IMR-90 (cell line): Measurements from ENCODE around the gene AVPR1A. TPM values are rescaled to one million over a fixed set of nuclear protein-coding genes. Genes with fewer than 3 reads are reported as not detected.

Experiments used
- ATAC-seq: fragments of 200-7000 bp; cut with Tn5 transposase; 2 replicates; pipeline ENCODE4 v1.9.1; 2020; ENCODE audit warnings: low read depth, mild to moderate bottlenecking, moderate library complexity
- BruUV-seq: library from RNA; stranded (reverse); fragments of 400-500 nt; replicated peaks from 2 replicates; lab custom pipeline; 2021; lab: Mats Ljungman, UMichigan
- CTCF ChIA-PET: fragments of 300-600 bp; formaldehyde crosslinking; extraction: SDS; loops from one replicate; lab custom pipeline; 2021; ENCODE audit warnings: antibody characterized with exemption; lab: Yijun Ruan, JAX
- POLR2A ChIA-PET: fragments of 300-600 bp; sonication (Branson Sonifier 250); formaldehyde crosslinking; loops from one replicate; lab custom pipeline; 2022; ENCODE audit warnings: antibody characterized with exemption; ENCODE audit not compliant: unreplicated experiment; lab: Charles Lee
- DNase-seq: peaks from one replicate; pipeline ENCODE4 v3.0.0; 2013
- H2AFZ ChIP-seq: replicated peaks from 2 replicates; pipeline ENCODE3; 2013; ENCODE audit warnings: low read length, mild to moderate bottlenecking; ENCODE audit not compliant: poor library complexity
- H2AK5ac ChIP-seq: 2 replicates; pipeline ENCODE4 v1.6.1; 2013; ENCODE audit warnings: low read depth, low read length, inconsistent platforms
- H2AK9ac ChIP-seq: replicated peaks from 2 replicates; pipeline ENCODE3; 2013; ENCODE audit warnings: mild to moderate bottlenecking, low read depth, low read length, moderate library complexity; ENCODE audit not compliant: poor library complexity
- H2BK120ac ChIP-seq: 2 replicates; pipeline ENCODE4 v1.6.1; 2013; ENCODE audit warnings: low read depth, low read length, inconsistent platforms
- H2BK15ac ChIP-seq: 3 replicates; pipeline ENCODE4 v1.6.1; 2013; ENCODE audit warnings: low read depth, low read length, inconsistent platforms
- H2BK20ac ChIP-seq: 2 replicates; pipeline ENCODE4 v1.6.1; 2013; ENCODE audit warnings: low read depth, mild to moderate bottlenecking, inconsistent platforms, low read length, moderate library complexity
- H2BK5ac ChIP-seq: 2 replicates; pipeline ENCODE4 v1.6.1; 2013; ENCODE audit warnings: mild to moderate bottlenecking, low read depth, low read length, inconsistent platforms; ENCODE audit not compliant: poor library complexity, severe bottlenecking
- H3K14ac ChIP-seq: replicated peaks from 2 replicates; pipeline ENCODE4 v1.6.1; 2013; ENCODE audit warnings: low read depth, low read length, inconsistent platforms
- H3K18ac ChIP-seq: 2 replicates; pipeline ENCODE4 v1.6.1; 2013; ENCODE audit warnings: low read depth, low read length, control low read depth
- H3K23ac ChIP-seq: 2 replicates; pipeline ENCODE4 v1.6.1; 2013; ENCODE audit warnings: low read depth, low read length, inconsistent platforms
- H3K27ac ChIP-seq: 2 replicates; pipeline ENCODE4 v1.5.1; 2013; ENCODE audit warnings: mild to moderate bottlenecking, control low read depth, low read length; ENCODE audit not compliant: insufficient read depth
- H3K27me3 ChIP-seq: 2 replicates; pipeline ENCODE4 v1.6.1; 2013; ENCODE audit warnings: low read length; ENCODE audit not compliant: control insufficient read depth, insufficient read depth
- H3K36me3 ChIP-seq: 2 replicates; pipeline ENCODE4 v1.6.1; 2013; ENCODE audit warnings: low read length, mixed read lengths; ENCODE audit not compliant: control insufficient read depth, insufficient read depth
- H3K4ac ChIP-seq: 2 replicates; pipeline ENCODE4 v1.6.1; 2013; ENCODE audit warnings: low read depth, low read length, inconsistent platforms
- H3K4me1 ChIP-seq: 2 replicates; pipeline ENCODE4 v1.6.1; 2013; ENCODE audit warnings: low read length, mixed read lengths; ENCODE audit not compliant: control insufficient read depth, insufficient read depth
- H3K4me2 ChIP-seq: 2 replicates; pipeline ENCODE4 v1.6.1; 2013; ENCODE audit warnings: low read depth, mild to moderate bottlenecking, control low read depth, low read length, moderate library complexity
- H3K4me3 ChIP-seq: 2 replicates; pipeline ENCODE4 v1.5.1; 2013; ENCODE audit warnings: low read depth, mild to moderate bottlenecking, control low read depth, low read length, moderate library complexity; ENCODE audit not compliant: insufficient read depth
- H3K56ac ChIP-seq: 2 replicates; pipeline ENCODE4 v1.6.1; 2013; ENCODE audit warnings: low read length, inconsistent platforms; ENCODE audit not compliant: insufficient read depth; ENCODE audit errors: extremely low read depth
- H3K79me1 ChIP-seq, 2 experiments: 2 replicates each; pipeline ENCODE4 v1.6.1; 2013; ENCODE audit warnings: low read length in 2 of 2, inconsistent platforms in 1 of 2, low read depth in 1 of 2
- H3K9ac ChIP-seq: 2 replicates; pipeline ENCODE4 v1.6.1; 2013; ENCODE audit warnings: low read depth, low read length, control low read depth
- H3K9me1 ChIP-seq: 2 replicates; pipeline ENCODE4 v1.6.1; 2013; ENCODE audit warnings: low read length, inconsistent platforms; ENCODE audit not compliant: insufficient read depth
- H3K9me3 ChIP-seq: 2 replicates; pipeline ENCODE4 v1.6.1; 2013; ENCODE audit warnings: low read length; ENCODE audit not compliant: control insufficient read depth, insufficient read depth
- H4K20me1 ChIP-seq: 2 replicates; pipeline ENCODE4 v1.6.1; 2013; ENCODE audit warnings: low read length, inconsistent platforms; ENCODE audit not compliant: insufficient read depth
- H4K5ac ChIP-seq: 2 replicates; pipeline ENCODE4 v1.6.1; 2013; ENCODE audit warnings: mild to moderate bottlenecking, low read depth, low read length, control low read depth
- H4K8ac ChIP-seq, 2 experiments: 2 replicates each; pipeline ENCODE4 v1.6.1; 2013; ENCODE audit warnings: low read depth in 2 of 2, low read length in 2 of 2, control low read depth in 1 of 2, inconsistent platforms in 1 of 2
- H4K91ac ChIP-seq: 2 replicates; pipeline ENCODE4 v1.6.1; 2013; ENCODE audit warnings: low read depth, low read length, inconsistent platforms; ENCODE audit not compliant: insufficient read depth
- CEBPB ChIP-seq: IDR thresholded peaks from 2 replicates; pipeline ENCODE4 v1.6.1; 2012; ENCODE audit warnings: low read depth, low read length, improper control_type of control experiment
- FOS ChIP-seq: fragments of 150-350 bp; IDR thresholded peaks from 2 replicates; pipeline ENCODE4 v1.6.1; 2016; ENCODE audit warnings: low read depth, low read length
- MAFK ChIP-seq: IDR thresholded peaks from 2 replicates; pipeline ENCODE4 v1.6.1; 2012; ENCODE audit warnings: low read depth, low read length, improper control_type of control experiment
- MAZ ChIP-seq: IDR thresholded peaks from 2 replicates; pipeline ENCODE4 v1.6.1; 2012; ENCODE audit warnings: low read depth, mild to moderate bottlenecking, low read length, improper control_type of control experiment, moderate library complexity, borderline replicate concordance
- NFE2L2 ChIP-seq: fragments of 150-350 bp; IDR thresholded peaks from 2 replicates; pipeline ENCODE4 v1.6.1; 2016; ENCODE audit warnings: low read depth, mild to moderate bottlenecking, low read length
- POLR2A ChIP-seq: IDR thresholded peaks from 2 replicates; pipeline ENCODE4 v1.6.1; 2012; ENCODE audit warnings: mild to moderate bottlenecking, low read depth, low read length
- RAD21 ChIP-seq: IDR thresholded peaks from 2 replicates; pipeline ENCODE4 v1.6.1; 2012; ENCODE audit warnings: low read length, improper control_type of control experiment
- RFX5 ChIP-seq: IDR thresholded peaks from 2 replicates; pipeline ENCODE4 v1.8.0; 2012; ENCODE audit warnings: low read depth, mild to moderate bottlenecking, low read length, moderate library complexity
- whole genome bisulfite sequencing, 2 experiments: methylation state at CpG; one replicate each; pipeline versions ENCODE4 v1.1.5 to v1.1.7; 2013; ENCODE audit warnings: missing lambda C conversion rate in 2 of 2; ENCODE audit not compliant: insufficient read length in 1 of 2; ENCODE audit errors: extremely low coverage in 2 of 2; 5-methylcytosine and 5-hydroxymethylcytosine counted together
- dilution Hi-C: fragments of 300-500 bp; cut with HindIII; formaldehyde crosslinking; loops from one replicate; pipeline ENCODE4 v1.14.3; 2018; ENCODE audit warnings: low sequenced_read_pairs; ENCODE audit not compliant: unreplicated experiment
- in situ Hi-C: fragments of 300-500 bp; cut with MboI; formaldehyde crosslinking; loops from 3 replicates; pipeline ENCODE4 v1.14.3; 2019; ENCODE audit warnings: low sequenced_read_pairs, inconsistent platforms, mixed read lengths
- intact Hi-C: fragments of 100-400 bp; cut with micrococcal nuclease; formaldehyde crosslinking; loops from 2 replicates; pipeline ENCODE4 v1.10.0; 2022
- polyA plus RNA-seq, 3 experiments: library from polyadenylated mRNA; depleted of rRNA; stranded (reverse); fragments of >200 nt; gene quantifications; 2 replicates each; pipeline ENCODE4 v1.2.3, GENCODE V29; 2012; ENCODE audit warnings: low replicate concordance in 1 of 3
- total RNA-seq: library from RNA; depleted of rRNA; stranded (reverse); fragments of >200 nt; gene quantifications from 2 replicates; pipeline ENCODE4 v1.2.3, GENCODE V29; 2012
- TF ChIP-seq, protein P1 (sequence below): fragments of 150-350 bp; IDR thresholded peaks from 2 replicates; pipeline ENCODE4 v1.6.1; 2016; ENCODE audit warnings: low read depth, mild to moderate bottlenecking, low read length, moderate library complexity, borderline replicate concordance

Gene AVPR1A
- total and polyA plus RNA-seq, 2 of the 4 experiments (the other 2 are of a cell fraction): not detected

GRCh38 chr12:63196168-63196567, 45.2 kb upstream of the AVPR1A start:
- 68% methylated on average over 4 of the region's 7 CpGs; no CpG with 5 or more reads in 1 of the 2 experiments for WGBS, 2 experiments
- H3K4me2 ChIP-seq: no peak overlapping the region
- H2AK5ac ChIP-seq: no peak overlapping the region
- no peak for ATAC-seq
- no peak overlapping the region for H3K9ac ChIP-seq
- TF ChIP-seq NFE2L2 (no peak), RFX5 (no peak), CEBPB (no peak), FOS (no peak), POLR2A (no peak), MAFK (no peak), MAZ (no peak), RAD21 (no peak)
- TF ChIP-seq, protein P1, sequence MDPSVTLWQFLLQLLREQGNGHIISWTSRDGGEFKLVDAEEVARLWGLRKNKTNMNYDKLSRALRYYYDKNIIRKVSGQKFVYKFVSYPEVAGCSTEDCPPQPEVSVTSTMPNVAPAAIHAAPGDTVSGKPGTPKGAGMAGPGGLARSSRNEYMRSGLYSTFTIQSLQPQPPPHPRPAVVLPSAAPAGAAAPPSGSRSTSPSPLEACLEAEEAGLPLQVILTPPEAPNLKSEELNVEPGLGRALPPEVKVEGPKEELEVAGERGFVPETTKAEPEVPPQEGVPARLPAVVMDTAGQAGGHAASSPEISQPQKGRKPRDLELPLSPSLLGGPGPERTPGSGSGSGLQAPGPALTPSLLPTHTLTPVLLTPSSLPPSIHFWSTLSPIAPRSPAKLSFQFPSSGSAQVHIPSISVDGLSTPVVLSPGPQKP: no peak
- no peaks in the 10 kb centered on the region for H4K20me1 ChIP-seq
- H2AK9ac ChIP-seq: no peak overlapping the region
- H3K27me3 ChIP-seq: no peaks in the 10 kb centered on the region
- no peaks in the 10 kb centered on the region for H3K36me3 ChIP-seq
- H3K79me1 ChIP-seq: no peaks in the 10 kb centered on the region
- H3K18ac ChIP-seq: no peak overlapping the region
- no peak overlapping the region for H3K56ac ChIP-seq
- ChIA-PET CTCF (no interaction called here), POLR2A (no interaction called here)
- dilution Hi-C loops: no loop called here
- no peak overlapping the region for H2BK20ac ChIP-seq
- H3K4me3 ChIP-seq: no peak overlapping the region
- no peaks in the 10 kb centered on the region for H3K9me1 ChIP-seq
- H4K5ac ChIP-seq: no peak overlapping the region
- no peak for DNase-seq
- BruUV-seq: no TSS peak
- H2BK5ac ChIP-seq: no peak overlapping the region
- H3K23ac ChIP-seq: no peak overlapping the region
- H4K8ac ChIP-seq: no peak overlapping the region
- no peak overlapping the region for H2AFZ ChIP-seq
- no peak overlapping the region for H3K14ac ChIP-seq
- H4K91ac ChIP-seq: no peak overlapping the region
- in situ Hi-C loops: no loop called here
- H2BK15ac ChIP-seq: no peak overlapping the region
- H3K9me3 ChIP-seq: no peaks in the 10 kb centered on the region
- no peak overlapping the region for H3K4ac ChIP-seq
- intact Hi-C loops: no loop called here
- H2BK120ac ChIP-seq: no peak overlapping the region
- H3K4me1 ChIP-seq: no peaks in the 10 kb centered on the region
- H3K27ac ChIP-seq: no peak overlapping the region
